ENCODE results near the gene BNIP5.
"Not testable (repeated sequence)": the region's sequence is repeated elsewhere in the genome, so short reads cannot be mapped to it uniquely, and the experiment has no call there.

The BNIP5 gene

DNA sequence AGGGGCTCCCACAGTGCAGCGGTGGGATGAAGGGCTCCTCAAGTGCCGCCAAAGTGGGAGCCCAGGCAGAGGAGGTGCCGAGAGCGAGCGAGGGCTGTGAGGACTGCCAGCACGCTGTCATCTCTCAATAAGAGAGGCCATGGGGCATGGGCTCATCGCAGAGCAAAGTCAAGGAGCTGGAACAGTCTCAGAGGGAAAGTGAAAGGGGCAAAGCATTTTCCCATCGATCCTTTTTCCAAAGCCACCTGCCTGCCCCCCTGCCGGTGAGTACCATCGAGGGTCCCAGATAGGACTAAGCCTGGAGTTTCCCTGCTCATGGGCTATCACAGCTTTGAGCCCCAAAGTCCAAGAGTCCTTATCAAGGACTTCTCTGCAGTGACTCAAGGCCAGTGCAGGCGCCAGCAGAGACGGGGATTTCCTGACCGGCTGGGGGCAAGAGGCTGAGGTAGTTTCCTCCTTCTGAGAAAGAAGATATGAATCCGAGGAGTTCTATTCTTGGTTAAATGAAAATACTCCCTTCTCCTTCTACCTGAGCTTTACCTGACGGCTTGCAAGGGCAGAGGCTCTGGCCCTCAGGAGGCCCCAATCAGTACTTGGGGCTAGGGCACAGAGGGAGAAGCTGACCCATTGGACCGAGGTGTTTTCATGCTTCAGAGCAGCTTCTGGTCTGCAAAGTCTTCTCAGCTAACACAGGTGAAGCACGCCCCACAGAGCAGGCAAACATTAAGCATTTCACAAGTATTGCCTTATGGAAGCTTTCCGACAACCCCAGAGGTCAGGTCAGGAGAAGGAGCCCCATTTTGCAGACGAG is 28.2 kb upstream of the BNIP5 start:
- Histone ChIP-seq H3K27ac (ENCODE audit: low read length) (no peak overlapping the region), H3K9me3 (ENCODE audit: control insufficient read depth in 1 of 2, low read length in 2 of 2) (no peaks in the 10 kb centered on the region), H3K36me3 (ENCODE audit: control insufficient read depth in 1 of 2, insufficient read depth in 2 of 2, low read length in 2 of 2) (no peaks in the 10 kb centered on the region), H3K27me3 (ENCODE audit: low read depth, low read length) (no peaks in the 10 kb centered on the region), H3K4me1 (ENCODE audit: control insufficient read depth in 1 of 2, insufficient read depth in 2 of 2, low read length in 2 of 2) (peaks cover 0 to 7% of the 10 kb centered on the region in 2 donors), H3K4me3 (ENCODE audit: low read depth in 1 of 2, low read length in 2 of 2) (no peak overlapping the region)

DNA sequence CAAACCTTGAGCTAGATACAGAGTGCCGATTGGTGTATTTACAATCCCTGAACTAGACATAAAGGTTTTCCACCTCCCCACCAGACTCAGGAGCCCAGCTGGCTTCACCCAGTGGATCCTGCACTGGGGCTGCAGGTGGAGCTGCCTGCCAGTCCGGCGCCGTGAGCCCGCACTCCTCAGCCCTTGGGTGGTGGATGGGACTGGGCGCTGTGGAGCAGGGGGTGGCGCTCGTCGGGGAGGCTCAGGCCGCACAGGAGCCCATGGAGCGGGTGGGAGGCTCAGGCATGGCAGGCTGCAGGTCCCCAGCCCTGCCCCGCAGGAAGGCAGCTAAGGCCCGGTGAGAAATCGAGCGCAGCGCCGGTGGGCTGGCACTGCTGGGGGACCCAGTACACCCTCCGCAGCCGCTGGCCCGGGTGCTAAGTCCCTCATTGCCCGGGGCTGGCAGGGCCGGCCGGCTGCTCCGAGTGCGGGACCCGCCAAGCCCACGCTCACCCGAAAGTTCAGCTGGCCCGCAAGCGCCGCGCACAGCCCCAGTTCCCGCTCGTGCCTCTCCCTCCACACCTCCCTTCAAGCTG is 27.5 kb upstream of the BNIP5 start:
- not testable (repeated sequence) for H3K4me1 ChIP-seq (ENCODE audit: control insufficient read depth in 1 of 2, insufficient read depth in 2 of 2, low read length in 2 of 2); H3K27ac ChIP-seq (ENCODE audit: low read length); H3K9me3 ChIP-seq (ENCODE audit: control insufficient read depth in 1 of 2, low read length in 2 of 2); H3K4me3 ChIP-seq (ENCODE audit: low read depth in 1 of 2, low read length in 2 of 2); H3K27me3 ChIP-seq (ENCODE audit: low read depth, low read length); H3K36me3 ChIP-seq (ENCODE audit: control insufficient read depth in 1 of 2, insufficient read depth in 2 of 2, low read length in 2 of 2)

- H3K36me3 ChIP-seq (ENCODE audit: control insufficient read depth in 1 of 2, insufficient read depth in 2 of 2, low read length in 2 of 2); H3K4me1 ChIP-seq (ENCODE audit: control insufficient read depth in 1 of 2, insufficient read depth in 2 of 2, low read length in 2 of 2); H3K27ac ChIP-seq (ENCODE audit: low read length); H3K9me3 ChIP-seq (ENCODE audit: control insufficient read depth in 1 of 2, low read length in 2 of 2); H3K27me3 ChIP-seq (ENCODE audit: low read depth, low read length); H3K4me3 ChIP-seq (ENCODE audit: low read depth in 1 of 2, low read length in 2 of 2): not testable (repeated sequence)
Measured at GRCh38 chr6:36363371-36363752, 26.7 kb upstream of the BNIP5 start.

DNA sequence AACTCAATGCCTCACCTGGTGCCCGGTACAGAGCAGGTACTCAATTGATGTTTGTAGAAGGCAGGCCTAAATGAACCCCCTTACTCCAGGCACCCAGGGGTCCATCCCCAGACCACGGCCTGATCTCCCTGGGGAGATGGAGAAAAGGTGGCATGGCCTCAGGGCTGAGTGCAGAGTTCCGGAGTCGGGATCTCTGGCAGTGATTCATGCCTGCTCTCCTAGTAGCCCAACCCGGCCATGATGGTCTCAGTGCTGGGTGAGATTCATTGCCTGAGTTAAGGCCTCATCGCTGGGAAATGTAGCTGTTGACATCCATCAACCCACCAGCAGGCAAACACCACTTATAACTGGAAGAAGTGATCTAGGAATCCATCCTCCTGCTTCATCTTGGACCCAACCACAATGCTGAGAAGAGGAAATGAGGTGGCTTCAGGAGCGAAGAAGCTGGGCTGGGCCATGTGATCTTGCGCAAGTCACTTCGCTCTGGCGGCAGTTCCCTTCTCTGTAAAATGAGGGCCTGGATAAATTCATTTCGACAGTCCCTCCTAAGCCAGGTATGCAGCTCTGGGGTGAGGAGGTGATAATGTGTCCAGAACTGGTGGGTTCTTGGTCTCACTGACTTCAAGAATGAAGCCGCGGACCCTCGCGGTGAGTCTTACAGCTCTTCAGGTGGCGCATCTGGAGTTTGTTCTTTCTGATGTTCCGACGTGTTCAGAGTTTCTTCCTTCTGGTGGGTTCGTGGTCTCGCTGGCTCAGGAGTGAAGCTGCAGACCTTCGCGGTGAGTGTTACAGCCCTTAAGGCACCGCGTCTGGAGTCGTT is 26.1 kb upstream of the BNIP5 start:
- peaks cover 0 to 7% of the 10 kb centered on the region in 2 donors for H3K4me1 ChIP-seq (ENCODE audit: control insufficient read depth in 1 of 2, insufficient read depth in 2 of 2, low read length in 2 of 2)
- no peaks in the 10 kb centered on the region for H3K27me3 ChIP-seq (ENCODE audit: low read depth, low read length)
- no peak overlapping the region for H3K27ac ChIP-seq (ENCODE audit: low read length)
- H3K36me3 ChIP-seq (ENCODE audit: control insufficient read depth in 1 of 2, insufficient read depth in 2 of 2, low read length in 2 of 2), result no peaks in the 10 kb centered on the region
- H3K4me3 ChIP-seq (ENCODE audit: low read depth in 1 of 2, low read length in 2 of 2), result no peak overlapping the region
- H3K9me3 ChIP-seq (ENCODE audit: control insufficient read depth in 1 of 2, low read length in 2 of 2), result no peaks in the 10 kb centered on the region

- Histone ChIP-seq H3K36me3 (ENCODE audit: control insufficient read depth in 1 of 2, insufficient read depth in 2 of 2, low read length in 2 of 2) (no peaks in the 10 kb centered on the region), H3K27me3 (ENCODE audit: low read depth, low read length) (no peaks in the 10 kb centered on the region), H3K27ac (ENCODE audit: low read length) (no peak overlapping the region), H3K9me3 (ENCODE audit: control insufficient read depth in 1 of 2, low read length in 2 of 2) (no peaks in the 10 kb centered on the region), H3K4me3 (ENCODE audit: low read depth in 1 of 2, low read length in 2 of 2) (no peak overlapping the region), H3K4me1 (ENCODE audit: control insufficient read depth in 1 of 2, insufficient read depth in 2 of 2, low read length in 2 of 2) (peaks cover 0 to 7% of the 10 kb centered on the region in 2 donors)
Measured at GRCh38 chr6:36361071-36361470, 24.4 kb upstream of the BNIP5 start.

GRCh38 chr6:36360241-36361054 is 23.8 kb upstream of the BNIP5 start:
- Histone ChIP-seq H3K27ac (ENCODE audit: low read length) (no peak overlapping the region), H3K27me3 (ENCODE audit: low read depth, low read length) (no peaks in the 10 kb centered on the region), H3K4me3 (ENCODE audit: low read depth in 1 of 2, low read length in 2 of 2) (no peak overlapping the region)

GRCh38 chr6:36358226-36358915 is 21.7 kb upstream of the BNIP5 start:
- Histone ChIP-seq H3K4me1 (ENCODE audit: control insufficient read depth in 1 of 2, insufficient read depth in 2 of 2, low read length in 2 of 2) (peaks cover 0 to 7% of the 10 kb centered on the region in 2 donors), H3K36me3 (ENCODE audit: control insufficient read depth in 1 of 2, insufficient read depth in 2 of 2, low read length in 2 of 2) (no peaks in the 10 kb centered on the region), H3K9me3 (ENCODE audit: control insufficient read depth in 1 of 2, low read length in 2 of 2) (no peaks in the 10 kb centered on the region), H3K4me3 (ENCODE audit: low read depth in 1 of 2, low read length in 2 of 2) (no peak overlapping the region), H3K27me3 (ENCODE audit: low read depth, low read length) (no peaks in the 10 kb centered on the region), H3K27ac (ENCODE audit: low read length) (no peak overlapping the region)

More at GRCh38 chr6:36360241-36361054, 23.8 kb upstream of the BNIP5 start:
- Histone ChIP-seq H3K36me3 (ENCODE audit: control insufficient read depth in 1 of 2, insufficient read depth in 2 of 2, low read length in 2 of 2) (no peaks in the 10 kb centered on the region), H3K4me1 (ENCODE audit: control insufficient read depth in 1 of 2, insufficient read depth in 2 of 2, low read length in 2 of 2) (peaks cover 0 to 7% of the 10 kb centered on the region in 2 donors), H3K9me3 (ENCODE audit: control insufficient read depth in 1 of 2, low read length in 2 of 2) (no peaks in the 10 kb centered on the region)

DNA sequence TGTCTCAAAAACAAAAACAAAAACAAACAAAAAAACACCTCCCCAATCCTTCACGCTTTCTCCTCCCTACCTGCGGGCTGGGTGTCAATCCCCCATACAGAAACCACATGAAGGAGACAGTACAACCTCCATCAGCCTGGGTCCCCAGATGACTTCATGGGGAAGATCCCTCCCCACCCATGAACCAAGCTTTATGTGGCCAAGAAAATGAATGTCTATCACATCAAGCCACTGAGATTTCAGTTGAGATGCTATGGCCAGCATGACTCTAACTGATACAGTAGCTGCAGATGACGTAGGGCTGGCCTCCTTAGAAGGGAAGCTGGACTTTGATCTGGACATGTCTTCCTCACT is 21.2 kb upstream of the BNIP5 start:
- peaks cover 0 to 7% of the 10 kb centered on the region in 2 donors for H3K4me1 ChIP-seq (ENCODE audit: control insufficient read depth in 1 of 2, insufficient read depth in 2 of 2, low read length in 2 of 2)
- H3K9me3 ChIP-seq (ENCODE audit: control insufficient read depth in 1 of 2, low read length in 2 of 2), result no peaks in the 10 kb centered on the region
- no peak overlapping the region for H3K27ac ChIP-seq (ENCODE audit: low read length)
- H3K36me3 ChIP-seq (ENCODE audit: control insufficient read depth in 1 of 2, insufficient read depth in 2 of 2, low read length in 2 of 2), result no peaks in the 10 kb centered on the region
- no peaks in the 10 kb centered on the region for H3K27me3 ChIP-seq (ENCODE audit: low read depth, low read length)
- no peak overlapping the region for H3K4me3 ChIP-seq (ENCODE audit: low read depth in 1 of 2, low read length in 2 of 2)

- no peaks in the 10 kb centered on the region for H3K36me3 ChIP-seq (ENCODE audit: control insufficient read depth in 1 of 2, insufficient read depth in 2 of 2, low read length in 2 of 2)
- no peak overlapping the region for H3K4me3 ChIP-seq (ENCODE audit: low read depth in 1 of 2, low read length in 2 of 2)
- H3K9me3 ChIP-seq (ENCODE audit: control insufficient read depth in 1 of 2, low read length in 2 of 2), result no peaks in the 10 kb centered on the region
- H3K27ac ChIP-seq (ENCODE audit: low read length), result no peak overlapping the region
- H3K27me3 ChIP-seq (ENCODE audit: low read depth, low read length), result no peaks in the 10 kb centered on the region
- peaks cover 1 to 7% of the 10 kb centered on the region in 2 donors for H3K4me1 ChIP-seq (ENCODE audit: control insufficient read depth in 1 of 2, insufficient read depth in 2 of 2, low read length in 2 of 2)
Measured at GRCh38 chr6:36355819-36356218, 19.1 kb upstream of the BNIP5 start.

DNA sequence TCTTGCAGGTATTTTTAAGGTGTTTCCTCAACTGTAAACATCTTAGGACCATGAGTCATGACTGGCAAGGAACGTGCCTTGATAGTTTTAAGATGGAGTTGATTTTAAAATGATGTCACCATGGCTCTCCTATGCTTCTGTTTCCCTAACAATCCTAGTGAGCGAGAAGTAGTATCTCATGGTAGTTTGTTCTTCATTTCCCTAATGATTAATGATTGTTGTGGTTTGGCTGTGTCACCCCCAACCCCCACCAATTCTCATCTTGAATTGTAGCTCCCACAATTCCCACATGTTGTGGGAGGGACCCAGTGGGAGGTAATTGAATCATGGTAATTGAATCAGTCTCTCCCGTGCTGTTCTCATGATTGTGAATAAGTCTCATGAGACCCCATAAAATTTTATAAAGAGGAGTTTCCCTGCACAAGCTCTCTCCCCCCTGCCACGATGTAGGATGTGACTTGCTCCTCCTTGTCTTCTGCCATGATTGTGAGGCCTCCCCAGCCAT is 16.8 kb upstream of the BNIP5 start:
- Histone ChIP-seq H3K36me3 (ENCODE audit: control insufficient read depth in 1 of 2, insufficient read depth in 2 of 2, low read length in 2 of 2) (no peaks in the 10 kb centered on the region), H3K4me1 (ENCODE audit: control insufficient read depth in 1 of 2, insufficient read depth in 2 of 2, low read length in 2 of 2) (peaks cover 0 to 7% of the 10 kb centered on the region in 2 donors), H3K27ac (ENCODE audit: low read length) (no peak overlapping the region), H3K9me3 (ENCODE audit: control insufficient read depth in 1 of 2, low read length in 2 of 2) (no peaks in the 10 kb centered on the region), H3K4me3 (ENCODE audit: low read depth in 1 of 2, low read length in 2 of 2) (no peak overlapping the region), H3K27me3 (ENCODE audit: low read depth, low read length) (no peaks in the 10 kb centered on the region)

Data from muscle layer of duodenum (tissue), 2 donors.